NCI-H524 (cell line): ENCODE results near the gene ARHGAP21.
"Not testable (repeated sequence)": the region's sequence is repeated elsewhere in the genome, so short reads cannot be mapped to it uniquely, and the experiment has no call there.

Source experiments
- DNase-seq, 2 experiments: peaks; one replicate each; lab custom pipeline; 2025; lab: John Stamatoyannopoulos, UW

Gene ARHGAP21

DNA sequence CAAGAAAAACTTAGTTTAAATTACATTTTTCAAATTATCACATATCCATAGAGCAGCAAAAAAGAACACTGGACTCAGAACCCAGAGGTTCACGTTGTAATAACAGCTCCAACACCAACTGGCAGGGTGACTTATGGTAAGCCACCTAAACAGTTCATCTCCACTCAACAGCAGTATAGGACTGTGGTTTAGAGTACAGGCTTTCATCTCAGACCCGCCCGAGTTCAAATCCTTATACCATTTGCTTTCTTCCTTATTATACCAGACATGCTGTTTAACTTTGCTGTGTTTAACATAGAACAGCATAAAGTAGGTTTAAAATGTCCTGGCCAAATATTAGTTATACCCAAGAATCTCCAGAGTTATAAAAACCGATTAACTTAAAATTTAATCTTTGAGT is 97.9 kb downstream of the ARHGAP21 start:
- no peak for DNase-seq

DNA sequence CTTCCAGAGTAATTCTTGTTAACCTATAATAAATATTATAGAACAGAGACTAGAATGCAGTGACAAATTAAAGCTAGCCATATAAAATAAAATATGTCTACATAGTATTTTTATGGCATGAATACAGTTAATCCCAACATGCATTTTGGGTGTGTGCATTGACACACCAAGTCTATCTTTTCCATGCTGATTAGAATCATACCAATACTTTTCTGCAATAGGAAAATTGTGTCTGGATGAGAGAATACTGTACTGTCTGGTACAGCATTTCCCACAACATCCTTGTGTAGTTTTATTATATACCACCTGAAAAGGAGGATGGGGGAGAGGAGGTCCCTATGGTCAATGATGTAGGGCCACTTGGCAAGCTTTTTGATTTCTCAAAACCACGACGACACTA is 100.3 kb downstream of the ARHGAP21 start:
- no peak for DNase-seq

DNA sequence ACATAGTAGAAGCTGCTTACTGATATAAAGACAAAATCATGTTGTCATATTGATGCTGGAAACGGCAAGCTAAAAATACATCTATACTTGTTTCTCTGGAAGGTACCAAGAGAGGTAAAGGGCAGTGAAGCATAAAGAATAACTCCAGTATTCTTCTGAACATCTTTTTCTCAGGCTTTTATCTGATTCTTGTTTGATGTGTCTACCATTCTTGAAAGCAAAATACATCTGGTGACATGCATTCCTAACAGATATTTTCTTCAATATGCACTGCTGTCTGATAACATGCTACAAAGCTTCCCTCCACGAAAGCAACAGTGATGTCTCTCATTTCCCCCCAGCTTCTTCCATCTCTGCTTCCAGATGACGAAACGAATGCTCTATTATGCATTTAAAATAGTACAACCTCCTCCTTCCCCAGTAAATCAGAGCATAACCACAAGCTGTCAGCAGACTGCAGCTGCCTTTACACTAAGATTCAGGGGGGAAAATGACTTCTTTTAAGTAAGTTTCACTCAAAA is 100.8 kb downstream of the ARHGAP21 start:
- no peak for DNase-seq

DNA sequence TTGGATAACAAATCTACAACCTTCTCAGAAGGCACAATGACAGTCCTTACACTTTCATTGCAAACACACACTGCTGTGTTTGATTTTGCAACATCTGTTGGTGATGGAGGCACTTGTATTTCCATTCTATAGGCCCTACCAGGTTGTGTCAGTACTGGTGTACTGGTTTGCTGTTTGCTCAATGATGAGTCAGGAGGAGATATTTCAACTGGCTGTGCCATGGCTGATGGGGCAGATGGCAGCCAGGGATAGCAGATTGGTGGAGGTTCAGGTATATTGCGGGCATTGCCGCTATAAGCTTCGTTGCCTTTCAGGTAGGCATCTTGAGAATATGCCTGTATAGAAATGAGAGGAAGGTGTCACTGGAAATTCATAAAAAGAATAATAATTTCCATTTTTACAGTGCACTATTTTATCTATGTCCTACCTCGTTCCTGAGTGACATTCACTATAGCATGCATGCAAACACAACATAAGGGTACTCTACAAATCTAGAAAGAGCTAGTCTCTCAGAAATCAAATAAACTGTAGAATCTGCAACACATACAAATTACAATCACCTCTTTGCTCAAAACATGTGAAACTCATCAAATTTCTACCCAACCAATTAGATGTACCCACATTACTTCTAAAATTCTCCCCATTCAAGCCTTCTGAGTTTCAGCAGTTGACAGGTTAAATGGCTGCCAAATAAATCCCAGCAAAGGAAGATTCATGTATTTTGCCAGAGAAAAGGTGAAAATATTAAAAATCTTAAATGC is 102.5 kb downstream of the ARHGAP21 start:
- not testable (repeated sequence) for DNase-seq

DNA sequence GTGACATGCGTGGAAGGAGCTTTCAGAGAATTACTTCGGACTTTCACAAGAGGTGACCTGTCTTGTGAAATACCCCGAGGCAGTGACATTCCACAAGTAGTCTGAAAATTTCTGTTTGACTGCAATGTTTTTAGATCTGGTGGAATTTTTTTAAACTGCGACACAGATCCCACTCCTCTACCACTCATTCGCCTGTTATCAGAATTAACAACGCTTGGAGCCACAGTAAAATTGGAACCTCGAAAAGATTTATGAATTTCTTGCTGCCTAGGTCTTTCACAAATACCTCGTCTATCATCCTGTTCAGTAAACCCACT is 103.7 kb downstream of the ARHGAP21 start:
- DNase-seq = not testable (repeated sequence)

DNA sequence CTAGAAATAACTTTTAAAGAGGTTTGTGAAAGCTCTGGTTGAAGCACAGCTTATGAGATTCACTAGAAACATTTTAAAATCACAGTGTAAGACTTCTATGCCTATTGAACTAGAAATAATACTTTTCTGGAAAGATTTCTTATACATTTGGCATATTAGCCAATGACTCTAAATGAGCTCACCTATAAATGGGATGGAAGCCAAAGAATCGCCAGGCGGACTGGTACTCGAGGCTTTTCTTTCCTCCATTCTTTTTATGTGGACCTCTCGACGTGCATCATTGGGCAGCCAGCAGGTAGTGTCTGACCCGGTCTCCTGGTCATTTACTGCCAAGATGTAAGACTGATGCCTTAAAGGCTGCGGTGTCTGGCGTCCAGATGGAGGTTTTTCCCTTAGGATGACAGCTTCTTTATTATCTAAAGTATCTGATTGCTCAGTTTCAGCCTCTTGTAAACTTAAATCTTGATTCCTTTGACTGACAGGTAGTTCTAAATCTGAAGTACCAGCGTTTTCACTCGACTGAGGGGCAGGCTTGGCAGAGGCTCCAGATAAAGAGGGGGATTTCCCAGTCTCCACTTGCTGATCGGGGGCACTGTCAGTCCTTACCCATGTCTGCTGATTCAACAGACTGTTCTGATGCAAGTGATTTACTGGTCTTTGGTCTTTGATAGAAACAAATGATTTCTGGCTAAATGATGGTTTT is 104.2 kb downstream of the ARHGAP21 start:
- DNase-seq = not testable (repeated sequence)

DNA sequence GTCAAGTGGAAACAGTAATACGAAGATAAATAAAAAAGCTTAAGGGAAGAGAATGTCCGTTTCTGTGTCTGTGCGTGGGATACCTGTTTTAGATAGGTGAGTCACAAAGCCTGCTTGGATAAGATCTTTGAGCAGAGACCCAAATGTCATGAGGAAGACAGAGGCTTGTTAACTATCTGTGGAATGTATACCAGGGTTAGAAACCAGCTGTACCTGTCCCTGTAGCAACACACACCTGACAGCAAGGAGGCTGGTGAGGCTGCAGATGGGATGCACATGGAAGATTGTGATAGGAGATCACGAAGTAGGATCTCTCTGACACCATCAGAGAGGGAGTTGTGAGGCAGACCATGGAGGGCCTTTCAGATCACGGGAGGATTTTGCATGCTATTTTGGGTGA is 105.3 kb downstream of the ARHGAP21 start:
- DNase-seq = no peak

DNA sequence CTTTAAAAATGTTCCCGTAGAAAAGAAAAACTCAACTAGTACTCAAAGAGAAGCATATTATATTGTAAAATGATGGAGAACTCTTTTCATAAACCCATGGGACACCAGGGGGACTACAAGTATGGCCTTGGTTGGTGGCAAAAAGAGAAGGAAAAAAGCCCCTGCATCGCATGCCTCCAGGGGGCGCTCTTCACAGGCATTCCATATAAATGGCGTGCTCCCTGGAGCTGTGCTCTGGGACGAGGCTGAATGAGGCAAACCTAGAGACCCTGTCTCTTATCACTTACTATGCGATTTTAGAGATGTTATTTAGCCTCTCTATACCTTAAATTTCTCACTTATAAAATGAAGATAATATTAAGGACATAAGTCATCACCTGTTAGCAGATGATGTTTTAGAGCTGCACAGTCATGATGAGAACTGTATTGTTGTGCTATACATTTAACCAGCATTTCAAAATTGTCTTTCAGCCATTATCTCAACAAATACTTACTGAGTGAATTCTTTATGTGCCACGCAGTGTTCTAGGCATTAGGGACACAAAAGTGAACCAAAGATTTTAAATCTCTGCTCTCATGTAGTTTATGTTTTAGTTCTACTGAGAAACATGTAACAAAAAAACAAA is 105.8 kb downstream of the ARHGAP21 start:
- peak in 1 of 2 experiments; percentile 10 for DNase-seq

DNA sequence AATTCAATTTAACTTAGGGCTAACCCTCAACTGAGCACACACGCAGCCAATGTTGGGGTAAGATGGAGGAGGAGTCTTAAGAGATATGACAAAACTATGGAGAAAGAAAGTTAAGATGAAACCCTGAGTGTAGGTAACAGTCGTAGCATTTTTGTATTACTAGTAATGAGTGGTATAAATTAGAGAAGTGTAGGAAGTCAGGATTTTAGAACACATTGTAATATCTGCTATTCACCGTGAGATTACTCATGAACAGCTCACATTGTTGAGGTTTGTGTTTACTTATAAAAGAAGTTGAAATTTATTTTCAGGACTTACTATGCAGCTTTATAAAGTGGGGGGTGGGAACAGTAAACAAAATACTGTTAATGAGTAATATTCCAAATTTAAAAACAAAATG is 107.2 kb downstream of the ARHGAP21 start:
- DNase-seq = no peak

DNA sequence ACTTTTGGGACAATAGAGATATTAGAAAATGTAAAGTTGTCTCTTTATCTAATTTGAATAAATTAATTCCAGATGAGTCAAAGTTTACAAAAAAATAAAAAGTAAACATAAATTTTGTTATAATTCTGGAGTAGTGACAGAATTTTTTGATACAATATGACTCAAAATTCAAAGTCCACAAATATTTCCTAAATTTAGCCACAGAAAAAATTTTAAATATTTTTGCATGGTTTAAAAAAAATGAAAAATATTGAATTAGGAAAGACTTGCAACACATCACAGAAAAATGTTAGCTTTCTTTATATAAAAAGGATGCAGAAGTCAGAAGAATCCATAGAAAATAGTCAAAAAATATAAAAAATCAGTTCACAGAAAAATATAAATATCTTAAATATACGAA is 117.7 kb downstream of the ARHGAP21 start:
- DNase-seq = no peak

DNA sequence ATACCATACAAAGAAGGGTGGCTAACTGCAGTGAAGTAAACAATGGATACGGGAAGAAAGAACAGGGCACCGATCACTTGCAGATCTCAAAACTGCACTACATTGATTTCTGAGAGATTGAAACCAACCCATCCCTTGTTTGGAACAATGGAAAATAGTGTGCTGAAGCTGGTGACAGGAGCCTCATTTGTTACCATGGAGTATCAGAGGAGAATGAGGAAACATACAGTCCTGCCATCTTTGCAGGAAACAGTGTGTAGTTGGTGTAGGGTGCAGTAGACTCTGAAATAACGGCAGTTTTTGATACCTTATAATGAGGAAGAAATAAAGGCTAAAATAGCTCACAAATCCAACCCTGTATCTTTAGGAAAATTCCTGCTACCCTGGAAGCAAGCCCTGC is 118.5 kb downstream of the ARHGAP21 start:
- no peak for DNase-seq

DNA sequence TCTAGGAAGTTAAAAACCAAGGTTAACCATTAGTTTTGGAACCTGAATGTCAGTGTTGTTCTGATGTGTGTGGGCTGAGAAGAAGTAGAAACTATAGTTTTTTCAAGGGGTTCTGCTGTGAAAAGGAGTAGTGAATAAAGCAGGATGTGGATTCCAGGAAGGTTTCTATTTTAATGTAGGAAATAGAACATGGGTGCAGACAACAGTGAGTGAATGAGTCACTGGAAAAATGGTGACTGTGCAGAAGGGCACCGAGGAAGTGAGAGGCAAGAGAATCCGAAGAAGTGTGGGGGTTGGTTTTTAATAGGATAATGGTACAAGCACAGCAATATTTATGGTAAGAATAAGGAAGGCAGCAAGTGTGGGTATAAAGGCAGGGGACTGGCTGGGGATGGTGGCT is 120.4 kb downstream of the ARHGAP21 start:
- no peak for DNase-seq

DNA sequence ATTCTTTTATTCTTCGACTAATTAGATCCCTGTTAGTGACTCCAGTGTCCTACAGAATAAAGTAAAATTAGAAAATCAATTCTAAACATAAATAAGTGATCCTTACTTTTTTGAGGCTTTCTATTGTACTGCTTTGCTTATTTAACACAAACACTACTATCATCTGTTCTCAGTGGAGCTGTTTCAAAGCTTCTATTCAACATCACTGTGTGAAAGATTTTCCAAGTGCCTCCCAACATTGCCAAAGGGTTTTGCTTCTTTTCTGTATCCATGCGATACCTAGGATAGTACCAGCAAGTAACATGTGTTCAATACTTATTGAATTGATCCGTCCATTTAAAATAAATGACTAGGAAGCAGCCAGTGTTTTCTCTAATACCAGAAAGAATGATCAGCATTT is 125.7 kb downstream of the ARHGAP21 start:
- DNase-seq = no peak

DNA sequence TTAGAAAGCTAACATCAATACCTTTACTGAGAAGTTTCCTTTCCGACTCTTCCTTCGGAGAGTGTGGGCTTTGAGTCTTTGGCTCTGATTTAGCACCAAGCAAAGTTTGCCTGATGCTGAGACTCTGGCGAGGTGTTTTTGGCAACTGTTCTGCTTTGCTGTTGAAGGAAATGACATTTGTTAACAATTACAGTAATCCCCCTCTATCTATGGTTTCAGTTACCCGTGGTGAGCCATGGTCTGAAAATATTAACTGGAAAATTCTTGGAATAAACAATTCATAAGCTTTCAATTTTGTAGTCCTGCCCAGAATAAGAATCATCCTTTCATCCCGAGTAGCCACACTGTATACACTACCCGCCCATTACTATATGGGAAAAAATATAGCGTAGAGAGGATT is 126.3 kb downstream of the ARHGAP21 start:
- no peak for DNase-seq

DNA sequence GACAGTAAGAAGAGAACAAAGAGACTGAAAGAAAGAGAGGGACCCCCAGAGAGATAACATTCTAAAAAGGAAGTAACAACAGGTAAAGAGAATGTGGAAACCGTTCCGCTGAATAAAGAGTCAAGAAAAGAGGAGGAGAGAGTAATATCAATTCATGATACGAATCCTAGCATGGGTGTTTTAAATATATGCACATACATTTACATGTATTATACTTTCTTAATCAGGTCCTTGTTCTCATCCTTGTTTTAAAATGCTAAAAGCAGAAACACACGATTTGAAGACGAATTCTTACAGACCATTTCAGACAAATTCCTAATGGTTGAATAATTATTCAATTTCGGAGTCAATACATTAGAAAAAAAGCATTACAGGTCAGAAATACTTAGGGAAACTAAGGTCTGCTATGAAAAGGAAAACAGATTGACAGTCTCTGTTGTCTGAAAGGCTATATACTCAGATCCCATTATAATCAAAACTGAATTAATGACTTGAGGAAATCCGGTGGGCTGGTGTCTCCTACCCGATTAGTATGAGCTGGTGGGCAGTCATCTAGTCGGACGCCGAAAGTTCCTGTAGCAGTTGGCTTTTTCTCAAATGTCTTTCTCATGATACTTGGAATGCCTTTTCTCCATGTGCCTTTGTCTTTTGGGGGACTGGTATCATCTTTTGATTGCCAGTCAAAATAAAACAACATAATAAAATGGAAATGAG is 127.3 kb downstream of the ARHGAP21 start:
- DNase-seq = no peak

DNA sequence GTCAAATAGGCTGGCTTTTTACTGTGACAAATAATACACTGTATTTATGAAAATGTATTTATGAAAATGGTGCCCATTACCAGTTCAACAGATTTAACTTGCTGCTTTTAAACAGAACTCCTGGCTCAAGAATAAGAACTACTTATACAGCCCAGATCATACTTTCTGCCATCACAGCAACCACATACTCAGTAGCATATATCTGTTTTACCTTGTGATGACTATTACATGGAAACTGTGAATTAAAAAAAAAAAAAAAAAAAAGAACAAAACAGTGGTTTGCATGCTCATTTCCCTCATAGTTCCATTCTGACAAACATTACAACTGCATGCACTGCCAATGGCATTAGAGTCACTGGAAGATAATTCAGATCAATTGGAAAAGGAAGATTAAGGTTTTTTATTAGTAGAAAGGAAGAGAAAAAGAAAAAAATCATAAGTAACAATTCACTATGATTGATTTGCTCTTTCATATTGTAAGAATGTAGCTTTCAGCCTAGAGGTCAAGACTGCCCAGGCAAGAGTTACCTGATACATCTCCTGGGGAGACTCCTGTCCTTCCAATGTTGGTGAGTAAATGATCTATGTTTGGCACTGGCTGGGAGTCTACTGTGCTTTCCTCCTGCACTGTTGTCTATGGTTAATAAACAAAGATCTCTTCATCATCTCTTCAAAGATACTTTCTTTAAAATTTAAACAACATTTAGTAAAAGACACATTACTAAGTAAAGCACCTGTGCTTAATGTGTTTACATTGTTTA is 132.8 kb downstream of the ARHGAP21 start:
- DNase-seq = no peak

DNA sequence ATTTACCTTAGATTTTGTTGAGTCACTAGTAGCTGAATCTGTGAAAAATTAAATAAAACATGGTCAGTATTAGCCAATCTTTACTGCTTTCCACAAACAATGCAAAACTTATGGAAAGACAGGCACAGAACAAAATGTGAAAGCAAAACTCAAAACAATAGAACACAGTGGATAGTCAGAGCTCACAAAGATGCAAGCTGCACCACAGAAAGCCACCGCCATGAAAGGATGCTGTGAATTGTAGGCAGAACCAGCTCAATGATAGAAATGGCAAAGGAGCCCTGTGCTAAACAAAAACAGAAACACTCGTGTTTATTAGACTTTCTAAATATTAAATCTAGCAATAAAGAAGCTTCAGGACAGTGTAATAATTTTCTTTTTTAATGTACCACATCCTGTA is 134.4 kb downstream of the ARHGAP21 start:
- DNase-seq = no peak

DNA sequence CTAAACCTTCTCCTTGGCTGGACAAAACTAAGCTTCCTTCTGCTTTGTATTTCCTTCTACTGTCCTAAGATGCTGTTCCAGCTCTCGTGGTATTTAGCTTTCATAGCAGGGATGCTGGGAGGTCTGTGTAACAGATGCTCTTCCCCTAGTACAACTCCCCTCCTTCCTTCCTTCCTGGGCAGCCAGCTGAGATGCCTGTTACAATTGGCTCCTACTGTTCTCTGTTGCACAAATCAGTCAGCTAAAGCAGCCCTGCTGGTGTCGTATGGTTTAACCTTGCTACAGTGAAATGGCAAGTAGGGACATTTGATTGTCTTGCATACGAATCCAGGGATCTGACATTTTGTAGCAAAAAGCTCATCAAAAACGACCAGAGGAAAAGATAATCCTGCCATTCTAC is 143.8 kb downstream of the ARHGAP21 start:
- DNase-seq = peak in 1 of 2 experiments; percentile 11

DNA sequence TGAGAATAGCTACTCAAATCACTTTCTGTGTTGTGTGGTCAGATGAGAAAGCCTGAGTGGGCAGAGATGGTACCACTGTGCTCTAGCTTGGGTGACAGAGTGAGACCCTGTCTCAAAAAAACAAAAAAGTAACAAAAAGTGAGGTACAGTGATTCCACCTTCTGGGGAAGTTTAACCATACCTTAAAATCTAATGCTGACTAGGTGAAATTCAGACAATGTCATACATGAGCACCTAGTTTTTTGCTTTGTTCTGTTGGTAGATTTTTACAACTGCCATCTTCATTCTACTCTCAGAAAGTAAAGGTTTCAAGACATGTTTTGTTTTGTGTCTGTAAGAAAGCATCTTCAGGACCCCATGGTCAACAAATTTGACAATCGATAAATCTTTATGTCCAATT is 144.2 kb downstream of the ARHGAP21 start:
- DNase-seq = no peak

DNA sequence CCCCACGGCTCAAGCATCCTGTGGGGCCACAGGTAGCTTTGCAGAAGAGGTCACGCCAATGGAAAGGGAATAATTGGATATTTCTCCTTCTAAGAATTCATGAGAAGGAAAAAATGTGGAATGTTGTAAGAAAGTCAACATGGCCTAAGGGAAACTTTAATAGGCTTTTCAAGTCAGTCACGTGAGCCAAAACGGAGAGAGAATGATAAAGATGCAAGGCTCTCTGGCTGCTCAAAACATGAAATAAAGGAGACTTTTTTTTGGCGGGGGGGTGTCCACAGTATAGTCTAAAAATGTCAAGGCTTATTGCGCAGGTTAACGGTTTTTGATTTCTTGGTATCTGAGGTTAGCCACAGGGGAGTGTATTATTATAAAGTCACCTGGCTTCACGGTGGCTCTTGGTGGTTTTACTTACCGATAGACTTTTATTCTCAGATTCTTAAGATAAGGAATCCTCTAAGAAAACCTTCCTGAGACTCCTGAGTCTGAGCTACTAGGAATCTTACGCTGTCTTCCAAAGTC is 148.1 kb downstream of the ARHGAP21 start:
- no peak for DNase-seq

DNA sequence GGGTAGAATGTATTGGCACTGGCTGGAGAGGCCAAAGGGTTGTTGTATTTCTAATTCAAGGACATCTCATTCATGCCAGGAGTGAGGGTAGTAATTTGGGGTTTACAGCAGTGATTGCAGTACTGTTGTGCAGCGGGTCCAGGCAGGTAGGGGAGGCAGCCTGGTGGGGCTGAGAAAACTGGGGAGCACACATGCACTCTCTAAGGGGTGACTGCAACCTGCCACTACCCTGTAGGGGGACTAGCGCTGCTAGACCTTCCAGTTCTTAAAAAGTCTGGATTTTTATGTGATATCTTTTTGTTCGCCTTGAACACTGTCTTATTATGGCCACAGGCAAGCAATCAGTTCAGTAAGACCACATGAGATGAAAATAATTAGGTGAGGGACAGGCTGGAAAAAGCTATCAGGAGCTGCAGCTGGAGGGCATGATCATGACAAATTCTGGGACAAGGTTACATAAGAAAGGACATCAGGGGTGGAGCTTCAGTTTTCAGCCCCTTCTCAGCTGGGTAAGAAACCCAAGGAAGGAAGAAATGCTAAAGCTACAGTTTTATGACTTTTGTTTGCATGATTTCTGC is 149.0 kb downstream of the ARHGAP21 start:
- DNase-seq = no peak
